Measurements from ENCODE around the gene PPP2R3A.

PPP2R3A gene

DNA sequence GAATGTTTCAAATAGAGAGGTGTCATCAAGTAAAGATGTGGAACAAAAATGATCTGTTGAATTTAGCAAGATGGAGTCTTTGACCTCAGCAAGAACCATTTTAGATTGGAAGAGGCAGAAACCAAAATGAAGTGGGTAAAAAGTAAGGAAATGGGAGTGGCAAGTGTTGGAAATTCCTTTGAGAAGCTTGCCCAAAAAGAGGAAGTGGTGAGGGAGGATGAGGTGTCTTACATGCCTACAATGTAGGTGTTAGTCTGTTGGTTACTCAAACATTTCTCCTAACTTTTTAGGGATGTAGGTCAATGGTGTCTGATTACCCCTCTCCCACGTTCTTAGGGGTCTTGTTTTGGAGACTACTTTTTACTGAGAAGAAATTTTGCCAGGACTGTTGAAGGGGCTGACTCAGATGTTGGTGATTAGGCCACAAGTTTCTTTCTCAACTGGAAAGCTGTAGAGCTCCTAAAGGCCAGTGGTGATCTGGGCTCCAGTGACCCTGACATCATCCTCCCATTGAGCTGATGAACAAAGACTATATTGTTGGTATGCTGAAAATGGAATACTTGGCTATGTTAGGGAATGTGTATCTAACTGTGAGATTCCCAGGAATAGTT is 5.1 kb downstream of the PPP2R3A start:
- DNase-seq, result no peak

DNA sequence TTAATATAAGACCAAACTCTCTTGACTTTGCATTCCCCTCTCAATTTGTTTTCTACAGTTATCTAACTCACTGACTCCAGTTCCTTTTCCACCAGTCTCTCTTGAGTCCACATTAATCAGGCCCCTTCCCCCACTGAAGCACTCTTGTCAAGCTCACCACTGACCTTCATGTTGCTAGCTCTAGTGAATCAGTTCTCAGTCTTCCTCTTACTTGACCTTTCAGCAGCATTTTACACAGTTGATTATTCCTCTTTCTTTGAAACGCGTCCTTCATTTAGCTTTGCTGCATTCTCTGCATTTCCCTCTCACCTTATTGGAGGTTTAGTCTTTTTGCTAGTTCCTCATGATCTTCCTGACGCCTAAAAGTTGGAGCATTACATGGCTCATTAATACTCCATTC is 8.3 kb downstream of the PPP2R3A start:
- no peak for DNase-seq

DNA sequence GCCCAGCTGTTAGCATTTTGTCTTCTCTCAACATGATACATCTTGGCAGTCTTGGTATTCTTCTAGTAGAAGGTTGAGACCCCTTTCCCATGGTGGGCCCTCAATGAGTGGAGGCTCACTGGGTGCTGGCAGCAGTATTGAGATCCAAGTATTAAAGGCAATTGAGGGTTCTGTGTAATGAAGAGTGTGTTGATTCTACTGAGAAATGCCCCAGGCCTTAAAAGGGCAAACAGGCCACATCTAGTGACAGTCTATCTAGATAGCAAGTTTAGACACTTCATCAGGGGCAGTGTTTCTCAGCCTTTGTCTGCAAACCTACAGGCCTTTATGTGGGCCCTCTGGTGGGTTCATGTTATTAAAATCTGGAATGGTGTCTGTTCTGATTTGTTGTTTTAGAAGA is 9.5 kb downstream of the PPP2R3A start:
- no peak for DNase-seq

DNA sequence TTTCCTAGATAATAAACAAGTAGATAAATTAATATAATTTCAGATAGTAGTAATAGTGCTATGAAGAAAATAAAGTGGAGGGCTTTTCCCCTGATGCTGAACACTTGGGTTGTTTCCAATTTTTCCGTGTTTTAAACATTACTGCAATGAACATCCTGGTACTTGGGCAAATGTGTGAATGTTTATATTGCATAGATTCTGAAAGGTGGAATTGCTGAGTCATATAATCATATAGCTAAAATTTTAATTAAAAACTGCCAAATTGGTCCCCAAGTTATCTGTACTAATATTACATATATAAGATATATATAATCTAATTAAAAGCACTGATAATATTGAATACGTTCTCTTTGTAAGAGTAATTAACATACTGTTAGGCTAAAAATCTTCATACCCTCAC is 10.0 kb downstream of the PPP2R3A start:
- no peak for DNase-seq

DNA sequence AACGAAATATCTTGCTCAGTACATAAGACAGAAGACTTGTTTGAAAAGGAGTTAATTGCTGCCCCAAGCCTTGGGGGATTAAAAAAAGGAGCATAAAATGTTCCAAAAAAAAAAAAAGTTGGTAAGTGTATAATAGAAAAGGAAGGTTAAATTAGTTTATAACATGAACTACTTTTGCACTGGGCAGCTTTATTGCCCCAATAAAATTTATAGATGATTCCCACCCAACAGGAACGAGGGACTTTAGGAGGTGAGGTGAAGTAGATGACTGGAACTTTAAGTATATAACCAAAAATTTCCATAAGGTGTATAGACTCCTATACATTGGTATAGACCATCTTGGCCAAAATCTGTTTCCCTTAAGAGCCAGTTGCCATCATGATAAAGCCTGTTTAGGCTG is 14.8 kb downstream of the PPP2R3A start:
- no peak for DNase-seq

DNA sequence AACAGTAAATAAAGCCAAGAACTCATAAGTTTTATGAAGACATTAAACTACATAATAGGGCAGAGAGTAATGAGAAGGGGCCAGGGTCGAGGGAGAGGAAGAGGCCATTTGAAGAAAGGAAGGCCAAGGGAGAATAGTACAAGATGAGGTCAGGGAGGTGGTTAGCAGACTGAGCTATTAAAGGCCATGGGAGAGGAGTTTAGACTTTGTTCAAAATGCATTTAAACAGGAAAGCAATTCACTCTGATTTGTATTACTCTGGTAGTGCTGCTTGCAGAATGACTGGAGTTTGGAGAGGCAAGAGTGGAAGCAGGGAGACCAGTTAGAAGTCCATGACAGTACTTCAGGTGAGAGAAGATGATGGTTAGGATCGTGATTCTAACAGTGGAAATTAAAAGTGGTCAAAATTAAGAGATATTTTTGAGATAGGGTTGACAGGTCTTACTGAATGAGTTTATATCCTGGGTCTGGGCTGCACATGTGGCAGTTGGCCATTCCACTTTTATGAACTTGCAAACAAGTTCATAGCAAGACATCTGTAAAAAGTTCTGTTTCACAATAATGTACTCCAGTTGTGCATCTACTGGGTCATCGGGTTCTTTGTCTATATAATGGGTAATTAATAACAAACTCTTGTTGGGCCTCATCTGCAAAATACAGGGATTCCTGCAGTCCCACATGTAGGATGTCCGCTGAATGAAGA is 16.3 kb downstream of the PPP2R3A start:
- no peak for DNase-seq

DNA sequence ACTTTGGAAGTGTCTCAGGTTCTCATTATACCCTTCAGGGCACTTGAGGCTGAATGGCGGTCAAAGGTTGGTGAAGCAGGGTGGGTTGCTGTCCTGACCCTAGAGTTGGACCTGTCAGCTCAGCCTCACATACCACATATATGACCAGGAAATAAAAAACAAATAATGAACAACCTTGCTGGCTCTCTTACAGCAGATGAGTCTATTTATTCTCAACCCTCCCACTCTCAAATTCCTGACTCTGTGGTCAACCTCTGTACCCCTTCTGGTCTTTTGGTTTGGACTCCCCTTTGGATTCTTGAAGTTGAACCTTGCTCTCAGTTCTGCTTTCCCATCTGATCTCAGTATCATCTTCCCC is 16.9 kb downstream of the PPP2R3A start:
- DNase-seq, result no peak

DNA sequence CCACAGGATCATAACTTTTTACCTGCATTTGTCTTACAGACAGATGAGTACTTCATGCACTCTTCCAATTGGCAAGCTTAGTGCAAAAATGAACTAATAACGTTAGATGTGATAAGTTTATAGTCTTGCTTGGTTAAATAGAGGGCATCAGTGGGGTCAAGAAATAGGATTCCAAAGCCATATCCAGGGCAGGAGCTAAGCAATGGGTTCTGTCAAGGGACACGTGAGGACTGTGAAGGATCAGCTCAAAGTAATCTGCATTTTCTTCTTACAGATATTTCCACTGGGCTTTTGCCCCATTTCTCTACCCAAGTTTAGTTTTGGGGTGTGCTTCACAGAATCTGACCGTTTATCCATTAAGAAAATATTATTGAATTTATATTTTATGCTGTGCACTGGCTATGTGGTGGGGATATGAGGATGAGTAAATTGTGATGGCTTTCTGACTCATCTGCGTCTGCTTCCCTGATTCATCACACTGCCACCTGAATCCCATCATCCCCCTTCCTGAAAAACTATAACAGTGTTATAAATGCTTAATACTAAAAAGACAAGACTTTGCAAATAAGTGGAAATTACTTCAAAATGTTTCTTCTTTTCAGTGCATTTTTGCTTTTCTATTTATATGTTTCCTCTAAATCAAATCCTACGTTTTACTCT is 17.5 kb downstream of the PPP2R3A start:
- no peak for DNase-seq

DNA sequence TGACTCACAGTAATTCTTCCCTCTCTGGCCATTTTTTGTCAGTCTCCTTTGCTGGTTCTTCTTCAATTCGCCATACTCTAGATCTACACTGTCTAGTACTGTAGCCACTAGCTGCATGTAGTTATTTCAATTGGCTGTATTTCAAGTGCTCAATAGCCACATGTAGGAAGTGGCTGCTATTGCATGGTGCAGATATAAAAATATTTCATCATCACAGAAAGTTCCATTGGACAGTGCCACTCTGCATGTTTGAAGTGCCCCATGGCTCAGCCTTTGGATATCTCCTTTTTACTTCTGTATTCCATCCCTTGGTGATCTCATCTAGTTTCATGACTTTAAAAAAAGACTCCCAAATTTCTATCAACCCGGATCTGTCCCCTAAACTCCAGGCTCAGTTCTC is 22.1 kb downstream of the PPP2R3A start:
- no peak for DNase-seq

DNA sequence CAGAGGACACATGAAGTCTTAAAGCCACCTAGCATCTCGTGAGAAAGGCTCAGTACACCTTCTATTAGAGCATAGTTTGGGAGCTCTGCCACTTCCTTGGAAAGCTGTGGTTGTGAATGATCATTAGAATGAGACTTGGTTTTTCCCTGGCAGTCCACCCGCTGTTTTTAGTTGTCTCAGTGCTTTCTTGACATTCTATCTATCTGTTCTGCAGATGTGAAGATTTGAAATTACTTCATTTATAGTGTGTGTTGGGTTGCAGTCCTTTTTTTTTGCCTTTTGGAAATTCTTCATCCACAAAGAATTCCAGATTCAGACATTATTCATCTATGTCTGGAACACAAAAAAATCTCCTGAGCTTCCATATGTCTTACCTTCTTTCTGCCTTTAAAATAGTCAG is 23.7 kb downstream of the PPP2R3A start:
- no peak for DNase-seq

DNA sequence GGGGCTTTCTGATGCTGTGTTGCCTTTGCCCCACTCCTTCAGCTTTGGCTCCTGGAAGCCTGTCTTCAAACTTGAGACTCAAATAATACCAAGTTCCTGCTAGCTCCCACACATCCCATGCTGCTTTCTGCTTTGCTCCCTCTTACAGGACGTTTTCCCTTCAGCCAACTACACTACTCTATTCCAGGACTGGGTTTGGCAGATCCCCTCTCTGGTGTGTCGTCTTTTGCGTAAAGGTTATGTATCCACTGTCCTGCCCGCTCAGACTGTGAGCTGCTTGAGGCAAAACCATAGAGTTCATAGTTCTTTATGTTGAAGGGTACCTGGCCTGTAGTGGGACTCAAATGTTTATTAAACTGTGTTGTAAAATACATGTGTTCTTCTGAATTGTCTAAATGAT is 25.4 kb downstream of the PPP2R3A start:
- no peak for DNase-seq

DNA sequence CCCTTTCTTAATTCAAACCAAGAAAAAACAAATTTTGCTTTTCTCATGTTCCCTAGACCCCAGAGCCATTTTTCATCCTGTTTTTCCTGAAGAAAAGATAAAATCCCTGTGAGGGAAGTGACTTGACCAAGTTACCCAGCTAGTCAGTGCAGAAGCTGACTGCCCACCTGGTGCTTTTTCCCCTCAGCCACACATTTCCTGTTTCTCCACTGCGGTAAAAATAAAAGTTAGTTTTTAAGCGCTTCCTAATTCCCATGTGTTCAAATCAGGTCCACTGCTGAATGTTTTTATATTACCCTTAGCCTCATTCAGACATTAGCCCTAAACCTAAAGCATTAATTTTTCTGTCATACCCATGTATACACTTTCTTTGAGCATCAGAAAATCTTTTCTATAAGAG is 26.1 kb downstream of the PPP2R3A start:
- DNase-seq, result no peak

DNA sequence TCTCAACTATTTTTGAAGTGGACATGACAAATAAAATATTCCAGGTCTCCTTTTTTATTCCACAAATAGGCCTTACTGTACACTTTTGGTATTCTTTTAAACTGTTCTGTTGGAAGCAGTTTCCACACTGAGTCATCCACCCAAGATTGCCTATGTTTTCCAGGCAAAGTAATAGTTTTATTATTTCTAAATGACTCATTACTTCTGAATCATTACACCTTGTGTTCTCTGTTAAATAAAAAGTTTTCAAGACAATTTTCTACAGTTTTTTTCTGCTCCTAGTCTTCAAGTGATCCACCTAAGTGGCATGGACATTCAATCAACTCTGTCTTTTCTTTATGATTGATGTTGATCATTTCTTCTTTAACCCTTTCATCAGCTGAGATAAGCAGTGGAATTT is 26.5 kb downstream of the PPP2R3A start:
- DNase-seq, result no peak

DNA sequence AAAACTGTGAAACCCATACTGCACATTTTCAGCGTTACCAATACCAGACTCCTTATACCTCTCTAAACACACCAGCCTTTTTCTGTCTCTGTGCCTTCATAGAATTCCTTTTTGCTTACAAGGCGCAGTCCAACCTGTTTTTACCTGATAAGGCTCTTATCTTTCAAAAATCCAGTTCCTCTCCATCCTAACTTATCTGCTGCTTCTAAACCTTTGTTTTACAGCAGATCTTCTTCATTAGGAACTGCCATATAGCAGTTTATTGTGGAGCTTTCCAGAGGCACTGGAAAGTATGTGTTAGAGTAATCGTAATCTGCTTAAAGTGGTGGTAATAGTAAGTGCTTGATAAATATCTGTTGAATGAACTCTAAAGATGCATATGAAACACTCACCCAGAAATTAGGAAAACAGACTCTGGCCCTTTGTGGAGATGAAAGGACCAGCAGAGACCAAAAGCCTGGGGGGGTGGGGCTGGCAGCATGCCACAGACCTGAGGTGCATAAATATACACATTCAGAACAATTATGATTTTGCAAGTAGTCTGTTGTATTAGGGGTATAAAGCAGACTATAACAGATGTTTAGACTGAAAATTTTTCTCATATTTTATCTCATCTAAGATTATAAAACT is 29.3 kb downstream of the PPP2R3A start:
- DNase-seq, result no peak

DNA sequence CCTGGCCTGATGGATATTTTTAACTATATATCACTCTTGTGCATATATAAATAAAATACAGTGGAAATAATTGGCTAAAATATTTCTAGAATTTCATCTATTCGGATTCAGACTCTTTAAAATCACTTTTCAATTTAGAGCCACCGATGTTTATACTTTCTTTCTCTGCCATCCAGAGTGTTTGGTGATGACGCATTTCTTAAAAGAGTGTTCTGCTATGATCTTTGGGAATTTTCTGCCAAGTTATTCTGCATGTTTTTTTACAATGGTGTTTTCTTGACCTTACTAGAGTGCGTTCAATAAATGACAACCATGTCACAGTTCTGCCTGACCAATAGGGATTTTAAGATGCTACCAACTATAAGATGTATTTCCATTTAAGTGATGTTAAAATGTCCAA is 30.2 kb downstream of the PPP2R3A start:
- DNase-seq, result no peak

DNA sequence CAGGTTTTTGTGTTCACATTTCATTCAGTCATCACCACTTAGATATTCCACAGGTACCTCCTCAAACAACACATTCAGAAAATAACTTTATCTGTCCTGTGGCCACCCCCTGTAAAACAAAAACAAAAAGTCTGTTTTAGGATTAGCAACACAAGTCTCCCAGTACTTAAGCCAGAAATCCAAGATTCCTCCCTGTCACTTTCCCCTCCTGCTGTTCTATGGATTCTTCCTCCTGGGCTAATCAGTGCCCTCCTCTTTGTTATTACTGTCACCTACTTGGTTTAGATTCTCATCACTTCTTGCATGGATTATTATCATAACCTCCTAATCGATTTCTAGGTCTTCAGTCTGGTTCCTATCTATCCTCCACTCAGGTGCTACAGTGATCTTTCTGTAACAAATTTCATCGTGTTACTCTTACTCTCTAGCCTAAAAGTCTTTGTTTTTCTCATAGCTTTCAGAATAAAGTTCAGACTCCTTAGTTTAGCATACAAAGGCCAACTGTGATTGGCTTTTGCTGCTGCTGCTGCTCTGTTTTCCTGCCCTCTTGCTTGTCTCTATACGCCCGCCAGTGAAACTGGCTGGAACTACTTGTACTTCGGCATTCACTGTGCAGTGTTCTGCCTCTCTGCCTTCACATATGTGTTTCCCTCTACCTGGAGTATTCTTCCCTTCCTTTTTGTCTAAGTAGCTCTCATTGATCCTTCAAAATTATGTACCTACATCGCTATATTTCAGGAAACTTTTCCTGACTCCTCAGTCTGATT is 32.2 kb downstream of the PPP2R3A start:
- no peak for DNase-seq

DNA sequence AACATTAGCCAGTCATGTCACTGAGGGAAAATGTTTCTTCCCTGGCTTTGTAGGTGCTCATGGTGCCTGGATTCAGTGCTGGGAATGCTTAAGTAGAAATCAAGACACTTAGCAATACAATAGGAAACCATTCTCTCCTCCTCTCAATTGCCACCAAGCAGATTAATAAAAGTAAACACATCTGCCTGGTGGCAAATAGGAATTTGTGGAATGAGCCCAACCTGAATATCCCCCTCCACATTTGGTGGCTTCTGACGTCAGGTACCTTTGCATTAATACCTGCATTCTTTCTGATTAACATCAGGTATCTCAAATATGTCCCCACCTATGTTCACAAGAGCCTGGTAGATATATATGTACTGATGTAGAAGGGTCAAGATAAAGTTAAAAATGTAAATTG is 42.7 kb downstream of the PPP2R3A start:
- DNase-seq, result no peak

DNA sequence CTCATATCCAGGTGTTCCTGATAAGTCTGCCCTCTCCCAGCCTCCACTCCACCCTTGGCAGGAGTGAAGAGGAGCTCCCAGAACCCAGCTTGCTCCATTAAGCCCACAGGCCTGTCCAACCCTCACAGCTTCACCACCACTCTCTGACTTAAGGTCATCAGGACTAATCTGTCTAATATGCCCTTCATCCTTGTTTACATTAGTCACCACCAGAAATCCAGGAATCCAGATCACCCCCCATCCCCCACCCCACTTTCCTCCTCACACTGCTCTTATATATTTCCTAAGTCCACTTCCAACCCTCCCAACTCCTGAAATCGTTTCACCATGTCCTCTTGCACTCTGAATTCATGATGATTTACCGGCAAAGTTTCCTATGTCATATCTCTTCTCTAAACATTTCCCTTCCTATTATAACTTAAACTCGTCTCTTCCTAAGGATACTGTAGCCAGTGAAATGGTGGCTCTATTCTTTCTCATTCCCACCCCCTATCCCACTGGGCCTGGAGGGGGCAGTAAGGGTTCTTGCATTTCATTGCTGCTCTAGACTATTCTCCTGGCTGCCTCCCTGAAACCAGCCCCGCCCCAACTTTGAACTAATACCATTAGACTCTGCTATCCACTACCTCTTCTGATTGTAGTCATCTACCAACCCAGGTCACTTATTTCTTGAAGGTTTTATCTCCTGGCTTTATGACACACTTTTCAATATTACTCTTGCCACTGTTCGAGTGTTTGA is 43.4 kb downstream of the PPP2R3A start:
- no peak for DNase-seq

DNA sequence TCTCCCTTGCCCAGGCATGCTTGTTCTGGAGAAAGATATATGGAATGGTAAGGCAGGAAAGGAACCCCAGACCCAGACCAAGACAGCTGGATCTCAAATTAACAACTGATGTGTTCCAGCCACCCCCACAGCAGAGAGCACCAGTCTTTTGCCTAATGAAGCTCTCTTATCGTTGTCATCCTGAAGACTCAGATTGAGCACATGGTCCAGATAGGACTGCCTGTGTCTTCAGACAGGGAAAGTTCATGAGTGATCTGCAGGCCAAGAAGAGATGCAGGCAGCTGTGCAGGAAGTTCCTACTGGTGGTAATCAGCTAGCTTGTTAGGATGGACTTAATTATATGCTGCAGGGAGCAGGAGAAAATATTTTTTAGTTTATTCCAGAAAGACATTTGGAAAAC is 53.3 kb downstream of the PPP2R3A start:
- no peak for DNase-seq

DNA sequence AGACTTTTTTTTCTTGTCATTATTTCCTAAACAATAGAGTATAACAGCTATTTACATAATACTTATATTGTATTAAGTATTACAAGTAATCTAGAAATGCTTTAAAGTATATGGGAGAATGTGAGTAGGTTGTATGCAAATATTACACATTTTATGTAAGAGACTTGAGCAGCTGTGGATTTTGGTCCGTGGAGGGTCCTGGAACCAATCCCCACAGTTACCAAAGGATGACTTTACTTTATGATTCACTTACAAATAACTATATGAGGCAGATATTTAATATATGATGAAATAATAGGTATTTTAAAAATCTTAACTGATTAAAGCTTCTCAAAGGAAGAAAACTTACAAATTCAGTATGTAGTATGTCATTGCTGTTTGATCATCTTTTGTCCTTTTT is 56.3 kb downstream of the PPP2R3A start:
- no peak for DNase-seq

DNA sequence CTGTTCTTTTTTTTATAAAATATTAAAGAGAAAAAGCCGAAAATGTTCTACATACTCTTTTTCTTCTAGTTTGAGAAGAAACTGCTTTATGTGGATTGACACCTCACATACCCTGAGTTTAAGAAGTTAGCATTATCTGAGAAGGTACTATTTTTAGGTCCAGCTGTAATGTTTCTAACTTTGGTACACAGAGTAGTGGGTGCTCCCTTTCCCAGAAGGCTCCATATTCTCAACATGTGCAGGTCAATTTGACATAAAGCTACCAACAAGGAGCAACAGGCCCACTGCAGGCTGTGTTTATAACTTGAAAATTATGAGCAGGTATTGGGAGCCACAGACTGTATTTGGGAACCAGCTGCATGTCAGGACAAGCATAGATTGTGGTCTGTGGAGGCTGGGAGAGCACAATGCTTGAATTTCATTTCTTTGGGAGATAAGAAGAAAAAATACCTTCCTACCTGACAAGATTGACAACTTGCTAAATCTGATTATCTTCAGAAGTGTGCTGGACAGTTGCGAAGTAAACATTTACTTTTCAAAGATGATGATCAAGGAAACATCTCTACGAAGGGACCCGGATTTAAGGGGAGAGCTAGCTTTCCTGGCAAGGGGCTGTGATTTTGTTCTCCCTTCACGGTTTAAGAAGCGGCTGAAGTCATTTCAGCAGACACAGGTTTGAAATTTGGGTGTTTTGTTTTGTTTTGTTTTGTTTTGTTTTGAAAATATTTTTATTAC is 57.2 kb downstream of the PPP2R3A start:
- no peak for DNase-seq
